Neural cell (in vitro differentiated cells): ENCODE data around the gene PARP3.

Source experiments
- EZH2 ChIP-seq: fragments of 200-600, 300-800 bp; shearing (Covaris generic), sonication (generic); IDR thresholded peaks from 2 replicates; pipeline ENCODE4 v1.6.1; 2014; ENCODE audit warnings: antibody characterized with exemption, low read length, borderline replicate concordance, mild to moderate bottlenecking; ENCODE audit not compliant: insufficient read depth, poor library complexity, severe bottlenecking
- POLR2AphosphoS5 ChIP-seq: IDR thresholded peaks from 2 replicates; pipeline ENCODE4 v1.6.1; 2012
- RAD21 ChIP-seq: fragments of 450-650 bp; conservative IDR thresholded peaks from 2 replicates; pipeline ENCODE4 v1.6.1; 2014; ENCODE audit warnings: antibody characterized with exemption, mild to moderate bottlenecking, moderate library complexity
- SMC3 ChIP-seq: fragments of 450-650 bp; conservative IDR thresholded peaks from 2 replicates; pipeline ENCODE4 v1.6.1; 2014; ENCODE audit warnings: antibody characterized with exemption, mild to moderate bottlenecking, moderate library complexity; ENCODE audit not compliant: poor library complexity
- TAF1 ChIP-seq: IDR thresholded peaks from 2 replicates; pipeline ENCODE4 v1.6.1; 2012; ENCODE audit warnings: low read depth
- TF ChIP-seq, protein P1 (sequence below): fragments of 450-650 bp; IDR thresholded peaks from 2 replicates; pipeline ENCODE4 v1.5.1; 2014; ENCODE audit warnings: antibody characterized with exemption, mild to moderate bottlenecking, moderate library complexity; ENCODE audit not compliant: poor library complexity, severe bottlenecking

DNA sequence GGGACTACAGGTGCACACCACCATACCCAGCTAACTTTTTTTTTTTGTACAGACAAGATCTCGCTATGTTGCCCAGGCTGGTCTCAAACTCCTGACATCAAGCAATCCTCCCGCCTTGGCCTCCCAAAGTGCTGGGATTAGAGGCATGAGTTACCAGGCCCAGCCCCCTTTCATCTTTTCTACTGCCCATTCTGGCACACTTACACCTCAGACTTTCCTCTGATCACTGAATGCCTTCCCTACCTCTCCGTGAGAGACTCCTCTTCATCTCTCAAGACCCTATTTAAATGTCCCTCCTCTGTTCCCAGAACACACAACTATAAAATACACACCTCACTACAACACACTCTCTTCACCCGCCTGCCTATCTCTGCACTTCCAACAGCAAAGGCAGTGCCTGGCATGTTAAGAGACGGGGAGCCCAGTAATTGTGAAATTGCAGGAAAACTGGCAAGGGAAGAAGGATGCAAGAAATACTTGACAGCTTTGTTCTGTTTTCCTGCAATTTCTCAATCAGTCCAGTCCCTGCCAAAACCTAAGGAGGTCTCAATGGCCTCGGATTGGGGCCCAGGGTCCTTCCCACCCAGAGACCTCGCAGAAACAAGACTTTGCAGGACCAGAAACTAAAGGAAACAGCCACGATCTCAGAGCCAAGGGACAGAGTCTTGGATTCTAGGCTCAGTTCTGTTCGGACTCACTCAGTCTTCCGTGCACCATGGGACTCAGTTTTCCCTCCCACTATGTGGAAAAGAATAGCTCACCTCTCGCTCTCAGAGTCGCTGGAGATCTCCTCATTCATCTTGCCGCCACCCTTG, 1.3 kb upstream of the PARP3 start:
- TF ChIP-seq, protein P1, sequence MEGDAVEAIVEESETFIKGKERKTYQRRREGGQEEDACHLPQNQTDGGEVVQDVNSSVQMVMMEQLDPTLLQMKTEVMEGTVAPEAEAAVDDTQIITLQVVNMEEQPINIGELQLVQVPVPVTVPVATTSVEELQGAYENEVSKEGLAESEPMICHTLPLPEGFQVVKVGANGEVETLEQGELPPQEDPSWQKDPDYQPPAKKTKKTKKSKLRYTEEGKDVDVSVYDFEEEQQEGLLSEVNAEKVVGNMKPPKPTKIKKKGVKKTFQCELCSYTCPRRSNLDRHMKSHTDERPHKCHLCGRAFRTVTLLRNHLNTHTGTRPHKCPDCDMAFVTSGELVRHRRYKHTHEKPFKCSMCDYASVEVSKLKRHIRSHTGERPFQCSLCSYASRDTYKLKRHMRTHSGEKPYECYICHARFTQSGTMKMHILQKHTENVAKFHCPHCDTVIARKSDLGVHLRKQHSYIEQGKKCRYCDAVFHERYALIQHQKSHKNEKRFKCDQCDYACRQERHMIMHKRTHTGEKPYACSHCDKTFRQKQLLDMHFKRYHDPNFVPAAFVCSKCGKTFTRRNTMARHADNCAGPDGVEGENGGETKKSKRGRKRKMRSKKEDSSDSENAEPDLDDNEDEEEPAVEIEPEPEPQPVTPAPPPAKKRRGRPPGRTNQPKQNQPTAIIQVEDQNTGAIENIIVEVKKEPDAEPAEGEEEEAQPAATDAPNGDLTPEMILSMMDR = no peak
- TF ChIP-seq TAF1 = no peak
- no peak for TF ChIP-seq SMC3
- no peak for TF ChIP-seq RAD21
- no peak for TF ChIP-seq EZH2
- no peak for TF ChIP-seq POLR2AphosphoS5
